ENCODE measurements around the gene PRKCSH.

- TF ChIP-seq POLR2A (IDR thresholded peaks at IDR 0.05; ENCODE audit: low read depth) (no peak), CTCF (IDR thresholded peaks at IDR 0.05) (no peak), EP300 (IDR thresholded peaks at IDR 0.05) (no peak), POLR2AphosphoS5 (IDR thresholded peaks at IDR 0.05) (no peak)
Observed at GRCh38 chr19:11479898-11480714, 44.7 kb downstream of the PRKCSH start.

Data from esophagus muscularis mucosa (tissue), 4 donors.